GM23338 (cell line): ENCODE results near the gene HECTD2.

Experiments used
- CREB1 ChIP-seq: fragments of 250-450 bp; sonication (Bioruptor Pico); IDR thresholded peaks from 2 replicates; pipeline ENCODE4 v1.5.0; 2020; ENCODE audit warnings: low read depth, mild to moderate bottlenecking, moderate library complexity
- EZH2 ChIP-seq: fragments of 200-600 bp; sonication (generic); IDR thresholded peaks from one replicate; pipeline ENCODE4 v1.8.0; 2017; ENCODE audit warnings: antibody characterized with exemption, mild to moderate bottlenecking, low read depth; ENCODE audit not compliant: unreplicated experiment
- EZH2phosphoT487 ChIP-seq: fragments of 200-600 bp; sonication (generic); IDR thresholded peaks from one replicate; pipeline ENCODE4 v1.8.1; 2018; ENCODE audit warnings: antibody characterized with exemption; ENCODE audit not compliant: unreplicated experiment
- JUNB ChIP-seq: IDR thresholded peaks from one replicate; pipeline ENCODE4 v1.6.1; 2016; ENCODE audit warnings: antibody characterized with exemption; ENCODE audit not compliant: unreplicated experiment
- NANOG ChIP-seq: IDR thresholded peaks from 2 replicates; pipeline ENCODE4 v1.6.1; 2016; ENCODE audit warnings: antibody characterized with exemption, borderline replicate concordance
- POLR2AphosphoS5 ChIP-seq: IDR thresholded peaks from 2 replicates; pipeline ENCODE4 v1.6.1; 2016; ENCODE audit warnings: antibody characterized with exemption, low read depth
- ZNF114 ChIP-seq: fragments of 250-450 bp; sonication (Bioruptor Pico); IDR thresholded peaks from 2 replicates; pipeline ENCODE4 v1.5.0; 2020; ENCODE audit warnings: mild to moderate bottlenecking, moderate library complexity
- TF ChIP-seq, protein P1 (sequence below), 2 experiments: fragments of 200-600 bp in 1 of 2; sonication (generic) in 1 of 2; conservative IDR thresholded peaks; 2 replicates each; pipeline versions ENCODE4 v1.5.1 to v1.6.1; 2016 to 2017; ENCODE audit warnings: antibody characterized with exemption in 2 of 2, low read depth in 2 of 2, mild to moderate bottlenecking in 2 of 2, moderate library complexity in 1 of 2
- TF ChIP-seq, protein P2 (sequence below): IDR thresholded peaks from one replicate; pipeline ENCODE4 v1.6.1; 2018; ENCODE audit warnings: antibody characterized with exemption; ENCODE audit not compliant: unreplicated experiment

DNA sequence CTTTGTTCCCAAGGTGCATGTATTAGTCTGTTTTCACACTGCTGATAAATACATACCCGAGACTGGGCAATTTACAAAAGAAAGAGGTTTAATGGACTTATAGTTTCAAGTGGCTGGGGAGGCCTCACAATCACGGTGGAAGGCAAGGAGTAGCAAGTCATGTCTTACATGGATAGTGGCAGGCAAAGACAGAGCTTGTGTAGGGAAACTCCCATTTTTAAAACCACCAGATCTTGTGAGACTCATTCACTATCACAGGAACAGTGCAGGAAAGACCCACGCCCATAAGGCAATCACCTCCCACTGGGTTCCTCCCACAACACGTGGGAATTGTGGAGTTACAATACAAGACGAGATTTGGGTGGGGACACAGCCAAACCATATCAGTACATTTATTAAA lies 129.8 kb downstream of the HECTD2 start:
- TF ChIP-seq EZH2phosphoT487: no peak
- TF ChIP-seq, protein P1, sequence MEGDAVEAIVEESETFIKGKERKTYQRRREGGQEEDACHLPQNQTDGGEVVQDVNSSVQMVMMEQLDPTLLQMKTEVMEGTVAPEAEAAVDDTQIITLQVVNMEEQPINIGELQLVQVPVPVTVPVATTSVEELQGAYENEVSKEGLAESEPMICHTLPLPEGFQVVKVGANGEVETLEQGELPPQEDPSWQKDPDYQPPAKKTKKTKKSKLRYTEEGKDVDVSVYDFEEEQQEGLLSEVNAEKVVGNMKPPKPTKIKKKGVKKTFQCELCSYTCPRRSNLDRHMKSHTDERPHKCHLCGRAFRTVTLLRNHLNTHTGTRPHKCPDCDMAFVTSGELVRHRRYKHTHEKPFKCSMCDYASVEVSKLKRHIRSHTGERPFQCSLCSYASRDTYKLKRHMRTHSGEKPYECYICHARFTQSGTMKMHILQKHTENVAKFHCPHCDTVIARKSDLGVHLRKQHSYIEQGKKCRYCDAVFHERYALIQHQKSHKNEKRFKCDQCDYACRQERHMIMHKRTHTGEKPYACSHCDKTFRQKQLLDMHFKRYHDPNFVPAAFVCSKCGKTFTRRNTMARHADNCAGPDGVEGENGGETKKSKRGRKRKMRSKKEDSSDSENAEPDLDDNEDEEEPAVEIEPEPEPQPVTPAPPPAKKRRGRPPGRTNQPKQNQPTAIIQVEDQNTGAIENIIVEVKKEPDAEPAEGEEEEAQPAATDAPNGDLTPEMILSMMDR (conservative IDR thresholded peaks at IDR 0.05; ENCODE audit: low read depth in 2 of 2): no peak
- TF ChIP-seq, protein P2, sequence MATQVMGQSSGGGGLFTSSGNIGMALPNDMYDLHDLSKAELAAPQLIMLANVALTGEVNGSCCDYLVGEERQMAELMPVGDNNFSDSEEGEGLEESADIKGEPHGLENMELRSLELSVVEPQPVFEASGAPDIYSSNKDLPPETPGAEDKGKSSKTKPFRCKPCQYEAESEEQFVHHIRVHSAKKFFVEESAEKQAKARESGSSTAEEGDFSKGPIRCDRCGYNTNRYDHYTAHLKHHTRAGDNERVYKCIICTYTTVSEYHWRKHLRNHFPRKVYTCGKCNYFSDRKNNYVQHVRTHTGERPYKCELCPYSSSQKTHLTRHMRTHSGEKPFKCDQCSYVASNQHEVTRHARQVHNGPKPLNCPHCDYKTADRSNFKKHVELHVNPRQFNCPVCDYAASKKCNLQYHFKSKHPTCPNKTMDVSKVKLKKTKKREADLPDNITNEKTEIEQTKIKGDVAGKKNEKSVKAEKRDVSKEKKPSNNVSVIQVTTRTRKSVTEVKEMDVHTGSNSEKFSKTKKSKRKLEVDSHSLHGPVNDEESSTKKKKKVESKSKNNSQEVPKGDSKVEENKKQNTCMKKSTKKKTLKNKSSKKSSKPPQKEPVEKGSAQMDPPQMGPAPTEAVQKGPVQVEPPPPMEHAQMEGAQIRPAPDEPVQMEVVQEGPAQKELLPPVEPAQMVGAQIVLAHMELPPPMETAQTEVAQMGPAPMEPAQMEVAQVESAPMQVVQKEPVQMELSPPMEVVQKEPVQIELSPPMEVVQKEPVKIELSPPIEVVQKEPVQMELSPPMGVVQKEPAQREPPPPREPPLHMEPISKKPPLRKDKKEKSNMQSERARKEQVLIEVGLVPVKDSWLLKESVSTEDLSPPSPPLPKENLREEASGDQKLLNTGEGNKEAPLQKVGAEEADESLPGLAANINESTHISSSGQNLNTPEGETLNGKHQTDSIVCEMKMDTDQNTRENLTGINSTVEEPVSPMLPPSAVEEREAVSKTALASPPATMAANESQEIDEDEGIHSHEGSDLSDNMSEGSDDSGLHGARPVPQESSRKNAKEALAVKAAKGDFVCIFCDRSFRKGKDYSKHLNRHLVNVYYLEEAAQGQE: no peak
- TF ChIP-seq EZH2: no peak
- no peak for TF ChIP-seq CREB1 (CRISPR knock-in tag)
- no peak for TF ChIP-seq POLR2AphosphoS5
- TF ChIP-seq NANOG: no peak
- TF ChIP-seq ZNF114 (CRISPR knock-in tag): no peak
- no peak for TF ChIP-seq JUNB
